Neural progenitor cell (in vitro differentiated cells): ENCODE results near the gene NUDT4. TPM values are rescaled to one million over a fixed set of nuclear protein-coding genes. Genes with fewer than 3 reads are reported as not detected.

Experiments
- DNase-seq: peaks from one replicate; pipeline ENCODE4 v3.0.0-alpha.2; 2016; ENCODE audit warnings: low spot score
- H2AFZ ChIP-seq: fragments of 200-600 bp; sonication (generic); replicated peaks from 2 replicates; pipeline ENCODE4 v1.6.1; 2016; ENCODE audit warnings: antibody characterized with exemption
- H3F3A ChIP-seq: fragments of 200-600 bp; sonication (generic); 2 replicates; pipeline ENCODE4 v1.6.1; 2016; ENCODE audit warnings: antibody characterized with exemption, low read depth
- H3K27ac ChIP-seq: fragments of 200-600 bp; sonication (generic); 2 replicates; pipeline ENCODE4 v1.5.1; 2016; ENCODE audit warnings: mild to moderate bottlenecking
- H3K27me3 ChIP-seq: fragments of 200-600 bp; sonication (generic); 2 replicates; pipeline ENCODE4 v1.6.1; 2016; ENCODE audit warnings: mild to moderate bottlenecking, moderate library complexity
- H3K36me3 ChIP-seq: fragments of 200-600 bp; sonication (generic); 2 replicates; pipeline ENCODE4 v1.5.1; 2016
- H3K4me1 ChIP-seq: fragments of 200-600 bp; sonication (generic); 2 replicates; pipeline ENCODE4 v1.6.1; 2016; ENCODE audit warnings: mixed run types
- H3K4me2 ChIP-seq: fragments of 200-600 bp; sonication (generic); 2 replicates; pipeline ENCODE4 v1.6.1; 2016
- H3K4me3 ChIP-seq: fragments of 200-600 bp; sonication (generic); 2 replicates; pipeline ENCODE4 v1.5.1; 2016
- H3K79me2 ChIP-seq: fragments of 200-600 bp; sonication (generic); 2 replicates; pipeline ENCODE4 v1.6.1; 2016; ENCODE audit warnings: low read depth
- H3K9ac ChIP-seq: fragments of 200-600 bp; sonication (generic); 2 replicates; pipeline ENCODE4 v1.6.1; 2016
- H3K9me3 ChIP-seq: fragments of 200-600 bp; sonication (generic); 2 replicates; pipeline ENCODE4 v1.5.1; 2016; ENCODE audit warnings: low read depth
- H4K20me1 ChIP-seq: fragments of 200-600 bp; sonication (generic); 2 replicates; pipeline ENCODE4 v1.6.1; 2016; ENCODE audit warnings: low read depth
- H3K27ac Mint-ChIP-seq: 3 replicates; pipeline ENCODE4 v1.8.0; 2021; ENCODE audit warnings: mixed read lengths
- H3K27me3 Mint-ChIP-seq: 2 replicates; pipeline ENCODE4 v1.8.0; 2022; ENCODE audit warnings: low read depth, mild to moderate bottlenecking, inconsistent platforms, moderate library complexity, mixed read lengths; ENCODE audit not compliant: insufficient read depth
- H3K36me3 Mint-ChIP-seq: 3 replicates; pipeline ENCODE4 v1.8.0; 2021; ENCODE audit warnings: mixed read lengths
- H3K4me1 Mint-ChIP-seq: 3 replicates; pipeline ENCODE4 v1.8.0; 2021; ENCODE audit warnings: mixed read lengths
- H3K4me3 Mint-ChIP-seq: 3 replicates; pipeline ENCODE4 v1.8.0; 2021; ENCODE audit warnings: mild to moderate bottlenecking, moderate library complexity, mixed read lengths
- H3K9me3 Mint-ChIP-seq: 3 replicates; pipeline ENCODE4 v1.8.0; 2020; ENCODE audit warnings: mixed read lengths
- EZH2 ChIP-seq: fragments of 200-600 bp; sonication (generic); IDR thresholded peaks from 2 replicates; pipeline ENCODE4 v1.6.1; 2017; ENCODE audit warnings: antibody characterized with exemption, mild to moderate bottlenecking, moderate library complexity
- EZH2phosphoT487 ChIP-seq: fragments of 200-600 bp; sonication (generic); IDR thresholded peaks from 2 replicates; pipeline ENCODE4 v1.6.1; 2017; ENCODE audit warnings: antibody characterized with exemption
- total RNA-seq: library from RNA; depleted of rRNA; stranded (reverse); fragments of >200 nt; gene quantifications from 2 replicates; pipeline ENCODE4 v1.2.3, GENCODE V29; 2015; ENCODE audit warnings: low replicate concordance
- TF ChIP-seq, protein P1 (sequence below): fragments of 200-600 bp; sonication (generic); IDR thresholded peaks from 2 replicates; pipeline ENCODE4 v1.5.1; 2017; ENCODE audit warnings: antibody characterized with exemption, mild to moderate bottlenecking

Gene NUDT4
- total RNA-seq, 1 donor from 2014 or later, result 89.8 TPM

DNA sequence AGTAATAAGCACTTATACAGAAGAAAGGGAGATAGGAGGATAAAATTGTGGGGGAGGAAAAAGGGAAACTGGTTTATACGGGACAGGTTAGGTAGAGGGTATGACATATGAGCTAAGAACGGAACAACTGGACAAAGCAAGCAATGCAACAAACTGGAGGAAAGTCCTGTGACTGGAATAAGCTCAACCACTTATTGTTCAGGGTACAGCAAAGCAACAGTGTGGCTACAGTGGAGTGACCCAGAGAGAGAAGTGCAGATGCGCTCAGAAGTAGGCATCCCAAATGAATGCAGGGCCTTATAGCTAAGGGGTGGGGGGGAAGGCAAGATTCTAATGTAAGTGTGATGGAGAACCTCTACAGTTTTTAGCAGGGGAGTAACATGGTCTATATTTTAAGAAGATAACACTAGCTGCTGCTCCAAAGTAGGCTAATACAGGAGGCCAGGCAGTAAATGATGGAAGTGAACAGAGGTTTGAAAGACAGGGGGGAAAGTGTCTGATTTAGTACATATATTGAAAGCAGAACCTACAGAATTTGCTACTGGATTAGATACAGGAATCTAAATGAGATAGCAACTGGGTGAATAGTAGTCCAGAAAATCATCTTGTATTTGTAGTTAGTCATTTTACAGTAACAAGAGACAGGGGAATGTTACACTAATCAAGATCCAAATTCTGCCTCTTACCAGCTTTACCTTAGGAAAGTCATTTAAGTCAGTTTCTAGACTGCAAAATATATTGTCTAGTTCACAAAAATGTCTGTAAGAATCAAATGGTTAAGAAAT, 60.7 kb downstream of the NUDT4 start:
- Histone ChIP-seq H3K4me1 (peaks cover 23% of the 10 kb centered on the region), H3K9me3 (no peaks in the 10 kb centered on the region), H4K20me1 (peaks cover 65% of the 10 kb centered on the region), H3K36me3 (no peaks in the 10 kb centered on the region), H3K27ac (no peak overlapping the region), H3K9ac (no peak overlapping the region), H3F3A (peaks cover 7% of the 10 kb centered on the region), H3K79me2 (peaks cover 95% of the 10 kb centered on the region), H2AFZ (no peak overlapping the region), H3K4me3 (no peak overlapping the region), H3K4me2 (no peak overlapping the region), H3K27me3 (no peaks in the 10 kb centered on the region)
- TF ChIP-seq EZH2phosphoT487, result no peak
- TF ChIP-seq EZH2, result no peak
- TF ChIP-seq, protein P1, sequence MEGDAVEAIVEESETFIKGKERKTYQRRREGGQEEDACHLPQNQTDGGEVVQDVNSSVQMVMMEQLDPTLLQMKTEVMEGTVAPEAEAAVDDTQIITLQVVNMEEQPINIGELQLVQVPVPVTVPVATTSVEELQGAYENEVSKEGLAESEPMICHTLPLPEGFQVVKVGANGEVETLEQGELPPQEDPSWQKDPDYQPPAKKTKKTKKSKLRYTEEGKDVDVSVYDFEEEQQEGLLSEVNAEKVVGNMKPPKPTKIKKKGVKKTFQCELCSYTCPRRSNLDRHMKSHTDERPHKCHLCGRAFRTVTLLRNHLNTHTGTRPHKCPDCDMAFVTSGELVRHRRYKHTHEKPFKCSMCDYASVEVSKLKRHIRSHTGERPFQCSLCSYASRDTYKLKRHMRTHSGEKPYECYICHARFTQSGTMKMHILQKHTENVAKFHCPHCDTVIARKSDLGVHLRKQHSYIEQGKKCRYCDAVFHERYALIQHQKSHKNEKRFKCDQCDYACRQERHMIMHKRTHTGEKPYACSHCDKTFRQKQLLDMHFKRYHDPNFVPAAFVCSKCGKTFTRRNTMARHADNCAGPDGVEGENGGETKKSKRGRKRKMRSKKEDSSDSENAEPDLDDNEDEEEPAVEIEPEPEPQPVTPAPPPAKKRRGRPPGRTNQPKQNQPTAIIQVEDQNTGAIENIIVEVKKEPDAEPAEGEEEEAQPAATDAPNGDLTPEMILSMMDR, result no peak
- peak overlapping the region; percentile 7 for H3K4me3 Mint-ChIP-seq
- no peak overlapping the region for H3K27ac Mint-ChIP-seq
- no peak for DNase-seq
- H3K9me3 Mint-ChIP-seq, result peaks cover 5% of the 10 kb centered on the region
- H3K27me3 Mint-ChIP-seq, result no peaks in the 10 kb centered on the region
- H3K36me3 Mint-ChIP-seq, result peaks cover 18% of the 10 kb centered on the region
- H3K4me1 Mint-ChIP-seq, result peaks cover 31% of the 10 kb centered on the region

- H3K27me3 ChIP-seq, result no peaks in the 10 kb centered on the region
- no peak overlapping the region for H2AFZ ChIP-seq
- peak overlapping the region; percentile 78 for H3K4me2 ChIP-seq
- H3K9me3 ChIP-seq, result no peaks in the 10 kb centered on the region
- peaks cover 32% of the 10 kb centered on the region for H3K4me1 Mint-ChIP-seq
- peaks cover 18% of the 10 kb centered on the region for H3K36me3 Mint-ChIP-seq
- H3K27me3 Mint-ChIP-seq, result no peaks in the 10 kb centered on the region
- H3K4me1 ChIP-seq, result peaks cover 23% of the 10 kb centered on the region
- peaks cover 82% of the 10 kb centered on the region for H3K79me2 ChIP-seq
- DNase-seq, result no peak
- H3K9me3 Mint-ChIP-seq, result peaks cover 5% of the 10 kb centered on the region
- H3K4me3 Mint-ChIP-seq, result peak overlapping the region; percentile 97
- H3K27ac Mint-ChIP-seq, result peak overlapping the region; percentile 94
- H3K9ac ChIP-seq, result peak overlapping the region; percentile 98
- peak overlapping the region; percentile 93 for H3K4me3 ChIP-seq
- TF ChIP-seq, protein P1, result no peak
- TF ChIP-seq EZH2, result no peak
- TF ChIP-seq EZH2phosphoT487, result no peak
- peaks cover 7% of the 10 kb centered on the region for H3F3A ChIP-seq
- peaks cover 59% of the 10 kb centered on the region for H4K20me1 ChIP-seq
- H3K27ac ChIP-seq, result no peak overlapping the region
- H3K36me3 ChIP-seq, result no peaks in the 10 kb centered on the region
These were observed 62.5 kb downstream of the NUDT4 start for GRCh38 chr12:93440043-93440835.

GRCh38 chr12:93441081-93441616, 63.4 kb downstream of the NUDT4 start:
- H3K4me1 ChIP-seq, result peaks cover 23% of the 10 kb centered on the region
- Mint-ChIP-seq H3K4me3 (peak overlapping the region; percentile 97), H3K9me3 (peaks cover 3% of the 10 kb centered on the region), H3K27me3 (no peaks in the 10 kb centered on the region), H3K36me3 (peaks cover 17% of the 10 kb centered on the region), H3K4me1 (peaks cover 32% of the 10 kb centered on the region), H3K27ac (peak overlapping the region; percentile 94)
- H3K4me2 ChIP-seq, result peak overlapping the region; percentile 78
- DNase-seq, result peak; percentile 61
- H3K4me3 ChIP-seq, result peak overlapping the region; percentile 93
- H3F3A ChIP-seq, result peaks cover 7% of the 10 kb centered on the region
- H4K20me1 ChIP-seq, result peaks cover 52% of the 10 kb centered on the region
- H2AFZ ChIP-seq, result no peak overlapping the region
- peak overlapping the region; percentile 94 for H3K27ac ChIP-seq
- H3K27me3 ChIP-seq, result no peaks in the 10 kb centered on the region
- peak overlapping the region; percentile 98 for H3K9ac ChIP-seq
- TF ChIP-seq EZH2, result no peak
- no peak for TF ChIP-seq EZH2phosphoT487
- TF ChIP-seq, protein P1, result no peak
- H3K36me3 ChIP-seq, result no peaks in the 10 kb centered on the region
- no peaks in the 10 kb centered on the region for H3K9me3 ChIP-seq
- H3K79me2 ChIP-seq, result peaks cover 73% of the 10 kb centered on the region
